ENCODE measurements around the gene RBM43. TPM values are rescaled to one million over a fixed set of nuclear protein-coding genes. Genes with fewer than 3 reads are reported as not detected.

The RBM43 gene
- total and polyA plus RNA-seq, 2 experiments from 2014 or later = 0.62 to 4.6 TPM

DNA sequence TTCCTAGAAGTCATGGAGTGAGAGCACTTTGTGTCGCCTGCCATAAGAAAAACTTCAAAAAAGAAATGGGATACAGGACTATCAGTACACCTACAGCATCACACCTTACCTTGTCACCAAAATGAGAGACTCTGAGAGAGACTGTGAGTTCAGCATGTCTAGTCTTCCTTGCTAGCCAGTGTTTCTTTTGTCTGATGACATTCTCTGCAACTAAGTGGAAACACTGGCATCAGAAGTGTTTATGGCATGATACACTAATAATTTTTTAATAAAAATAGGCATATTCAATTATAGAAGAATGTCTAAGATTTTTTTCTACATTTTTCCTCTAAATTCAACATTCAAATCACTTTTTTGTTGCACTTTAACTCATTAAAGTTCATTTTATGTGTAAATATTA lies 9.0 kb downstream of the RBM43 start:
- Histone ChIP-seq H3K4me3 (no peak overlapping the region), H2AFZ (no peak overlapping the region), H3K36me3 (replicated peaks; ENCODE audit: insufficient read depth, low read depth) (no peaks in the 10 kb centered on the region), H4K20me1 (ENCODE audit: insufficient read depth, poor library complexity, severe bottlenecking) (no peaks in the 10 kb centered on the region), H3K9me3 (ENCODE audit: low read depth) (peaks cover 7% of the 10 kb centered on the region), H3K9me2 (replicated peaks; ENCODE audit: insufficient read depth) (no peaks in the 10 kb centered on the region), H3K27ac (no peak overlapping the region), H3K79me2 (no peaks in the 10 kb centered on the region), H3K27me3 (no peaks in the 10 kb centered on the region), H3K4me2 (no peak overlapping the region), H3K4me1 (ENCODE audit: insufficient read depth) (no peaks in the 10 kb centered on the region)
- TF ChIP-seq CTCF (IDR thresholded peaks at IDR 0.05; ENCODE audit: poor library complexity) (no peak), EZH2phosphoT487 (IDR thresholded peaks at IDR 0.05; ENCODE audit: low read depth, severe bottlenecking, unreplicated experiment) (no peak), EZH2 (IDR thresholded peaks at IDR 0.05; ENCODE audit: borderline replicate concordance) (no peak)
- 89% methylated on average over 1 of the region's 1 CpG for WGBS (ENCODE audit: low lambda C conversion rate, missing lambda C conversion rate)
- DNase-seq (ENCODE audit: low spot score) = no peak

DNA sequence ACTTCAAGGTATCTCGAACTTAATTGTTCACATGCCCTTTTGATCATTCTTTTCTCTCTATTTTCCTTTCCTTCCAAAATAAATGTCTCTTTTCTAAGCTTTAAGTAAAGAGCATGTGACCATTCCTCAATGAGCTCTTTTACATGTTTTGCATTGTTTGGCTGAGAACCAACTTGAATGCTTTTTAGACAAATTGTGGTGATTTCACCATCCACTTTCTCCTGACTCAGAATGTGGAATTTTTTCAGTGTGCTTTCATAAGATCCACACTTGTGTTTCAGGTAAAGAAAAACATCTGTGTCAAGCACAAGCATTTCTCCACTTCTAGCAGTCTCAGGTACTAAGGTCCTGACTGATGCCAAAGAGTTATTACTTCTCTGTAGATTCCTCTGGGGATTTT lies 10.7 kb downstream of the RBM43 start:
- no peak for TF ChIP-seq EZH2 (IDR thresholded peaks at IDR 0.05; ENCODE audit: borderline replicate concordance)
- TF ChIP-seq CTCF (IDR thresholded peaks at IDR 0.05; ENCODE audit: poor library complexity) = no peak
- no peak for TF ChIP-seq EZH2phosphoT487 (IDR thresholded peaks at IDR 0.05; ENCODE audit: low read depth, severe bottlenecking, unreplicated experiment)
- peaks cover 7% of the 10 kb centered on the region for H3K9me3 ChIP-seq (ENCODE audit: low read depth)
- H3K4me3 ChIP-seq = no peak overlapping the region
- no peaks in the 10 kb centered on the region for H3K4me1 ChIP-seq (ENCODE audit: insufficient read depth)
- 100% methylated on average over 1 of the region's 1 CpG for WGBS (ENCODE audit: low lambda C conversion rate, missing lambda C conversion rate)
- H3K79me2 ChIP-seq = no peaks in the 10 kb centered on the region
- H3K27me3 ChIP-seq = no peaks in the 10 kb centered on the region
- no peak overlapping the region for H3K27ac ChIP-seq
- H3K4me2 ChIP-seq = no peak overlapping the region
- H2AFZ ChIP-seq = no peak overlapping the region
- no peaks in the 10 kb centered on the region for H3K36me3 ChIP-seq (replicated peaks; ENCODE audit: insufficient read depth, low read depth)
- no peaks in the 10 kb centered on the region for H3K9me2 ChIP-seq (replicated peaks; ENCODE audit: insufficient read depth)
- H4K20me1 ChIP-seq (ENCODE audit: insufficient read depth, poor library complexity, severe bottlenecking) = no peaks in the 10 kb centered on the region
- DNase-seq (ENCODE audit: low spot score) = no peak

- no peak overlapping the region for H3K4me2 ChIP-seq
- no peak for DNase-seq (ENCODE audit: low spot score)
- no peak overlapping the region for H3K4me3 ChIP-seq
- TF ChIP-seq EZH2 (IDR thresholded peaks at IDR 0.05; ENCODE audit: borderline replicate concordance) = no peak
- no peak for TF ChIP-seq CTCF (IDR thresholded peaks at IDR 0.05; ENCODE audit: poor library complexity)
- no peak for TF ChIP-seq EZH2phosphoT487 (IDR thresholded peaks at IDR 0.05; ENCODE audit: low read depth, severe bottlenecking, unreplicated experiment)
- no peaks in the 10 kb centered on the region for H3K79me2 ChIP-seq
- no peaks in the 10 kb centered on the region for H4K20me1 ChIP-seq (ENCODE audit: insufficient read depth, poor library complexity, severe bottlenecking)
- H3K9me3 ChIP-seq (ENCODE audit: low read depth) = peaks cover 7% of the 10 kb centered on the region
- H3K9me2 ChIP-seq (replicated peaks; ENCODE audit: insufficient read depth) = no peaks in the 10 kb centered on the region
- no peaks in the 10 kb centered on the region for H3K4me1 ChIP-seq (ENCODE audit: insufficient read depth)
- no peaks in the 10 kb centered on the region for H3K27me3 ChIP-seq
- H2AFZ ChIP-seq = no peak overlapping the region
- no peak overlapping the region for H3K27ac ChIP-seq
- no peaks in the 10 kb centered on the region for H3K36me3 ChIP-seq (replicated peaks; ENCODE audit: insufficient read depth, low read depth)
These were observed 14.2 kb downstream of the RBM43 start for GRCh38 chr2:151247432-151247831.

DNA sequence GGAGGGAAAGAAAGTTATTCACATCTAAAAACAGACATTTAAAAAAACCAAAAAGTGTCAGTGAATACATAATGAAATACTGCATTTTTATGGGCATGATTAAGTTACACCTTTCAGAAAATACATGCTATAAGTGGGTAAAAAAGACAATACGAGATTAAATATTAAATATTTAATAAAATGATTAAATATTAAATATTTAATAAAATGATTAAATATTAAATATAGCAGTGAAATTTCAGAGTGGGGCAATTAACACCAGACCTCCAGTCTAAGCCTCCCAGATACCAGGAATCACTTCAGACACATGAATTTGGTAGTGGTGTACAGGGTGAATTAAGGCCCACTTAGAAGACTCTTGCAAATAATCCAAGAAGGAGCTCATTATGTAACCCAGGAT lies 15.5 kb downstream of the RBM43 start:
- Histone ChIP-seq H3K27me3 (no peaks in the 10 kb centered on the region), H3K9me3 (ENCODE audit: low read depth) (peaks cover 7% of the 10 kb centered on the region), H3K4me1 (ENCODE audit: insufficient read depth) (no peaks in the 10 kb centered on the region), H3K79me2 (no peaks in the 10 kb centered on the region), H4K20me1 (ENCODE audit: insufficient read depth, poor library complexity, severe bottlenecking) (no peaks in the 10 kb centered on the region), H3K4me3 (no peak overlapping the region), H2AFZ (no peak overlapping the region), H3K36me3 (replicated peaks; ENCODE audit: insufficient read depth, low read depth) (no peaks in the 10 kb centered on the region), H3K9me2 (replicated peaks; ENCODE audit: insufficient read depth) (no peaks in the 10 kb centered on the region), H3K4me2 (no peak overlapping the region), H3K27ac (no peak overlapping the region)
- TF ChIP-seq EZH2 (IDR thresholded peaks at IDR 0.05; ENCODE audit: borderline replicate concordance) (no peak), EZH2phosphoT487 (IDR thresholded peaks at IDR 0.05; ENCODE audit: low read depth, severe bottlenecking, unreplicated experiment) (no peak), CTCF (IDR thresholded peaks at IDR 0.05; ENCODE audit: poor library complexity) (no peak)
- 84% methylated on average over 1 of the region's 1 CpG for WGBS (ENCODE audit: low lambda C conversion rate, missing lambda C conversion rate)
- DNase-seq (ENCODE audit: low spot score) = no peak

All from hepatocyte (in vitro differentiated cells).